Activated CD8-positive, alpha-beta memory T cell treated with anti-CD3 and anti-CD28 coated beads, Interleukin-2, amount 10 ng/mL, durations not matched to agents 7 days and 5 days (primary cell): ENCODE data around the gene CACNA2D4. TPM values are rescaled to one million over a fixed set of nuclear protein-coding genes. Genes with fewer than 3 reads are reported as not detected.

Experiments used
- ATAC-seq: fragments of 150-1000 bp; cut with Tn5 transposase; one replicate; pipeline ENCODE4 v1.10.0; 2021; ENCODE audit warnings: moderate library complexity
- CTCF ChIA-PET: fragments of 350-600 bp; sonication (Branson Sonifier 250); formaldehyde crosslinking; loops from one replicate; lab custom pipeline; 2021; ENCODE audit warnings: antibody characterized with exemption; lab: Charles Lee
- DNase-seq: peaks from one replicate; pipeline ENCODE4 v3.0.0-alpha.2; 2020
- H3K27ac Mint-ChIP-seq: one replicate; pipeline ENCODE4 v1.8.0; 2021; ENCODE audit warnings: mild to moderate bottlenecking, mixed read lengths
- H3K27me3 Mint-ChIP-seq: one replicate; pipeline ENCODE4 v1.8.0; 2021; ENCODE audit warnings: mixed read lengths
- H3K36me3 Mint-ChIP-seq: one replicate; pipeline ENCODE4 v1.8.0; 2021; ENCODE audit warnings: mild to moderate bottlenecking, mixed read lengths
- H3K4me1 Mint-ChIP-seq: one replicate; pipeline ENCODE4 v1.8.0; 2021; ENCODE audit warnings: mixed read lengths
- H3K4me3 Mint-ChIP-seq: one replicate; pipeline ENCODE4 v1.8.0; 2021; ENCODE audit warnings: mild to moderate bottlenecking, moderate library complexity, mixed read lengths
- H3K9me3 Mint-ChIP-seq: one replicate; pipeline ENCODE4 v1.8.0; 2022; ENCODE audit warnings: low read depth, mixed read lengths
- total RNA-seq, 2 experiments: library from RNA; stranded (reverse); gene quantifications; one replicate each; pipeline ENCODE4 v1.2.3, GENCODE V29; 2021

CACNA2D4 gene
- total RNA-seq, 2 experiments from 2014 or later, result 5.9 to 8.2 TPM

GRCh38 chr12:1875608-1876007 is 42.8 kb downstream of the CACNA2D4 start:
- CTCF ChIA-PET, result interaction anchor here (1.9 kb wide), 1 partner anchor 64 kb away, joined by 6 read pairs; no protein-coding TSS in a partner anchor

GRCh38 chr12:1873531-1874510 is 44.6 kb downstream of the CACNA2D4 start:
- ATAC-seq, result no peak
- H3K9me3 Mint-ChIP-seq, result peaks cover 7% of the 10 kb centered on the region
- DNase-seq, result no peak
- CTCF ChIA-PET, result interaction anchor here (1.0 to 1.9 kb wide), 2 partner anchors 19 to 66 kb away, joined by 3 to 6 read pairs; no protein-coding TSS in a partner anchor
- no peak overlapping the region for H3K27ac Mint-ChIP-seq
- no peaks in the 10 kb centered on the region for H3K4me1 Mint-ChIP-seq
- no peaks in the 10 kb centered on the region for H3K36me3 Mint-ChIP-seq
- H3K27me3 Mint-ChIP-seq, result peaks cover 13% of the 10 kb centered on the region
- H3K4me3 Mint-ChIP-seq, result no peak overlapping the region

More at GRCh38 chr12:1875608-1876007, 42.8 kb downstream of the CACNA2D4 start:
- no peaks in the 10 kb centered on the region for H3K36me3 Mint-ChIP-seq
- peaks cover 9% of the 10 kb centered on the region for H3K27me3 Mint-ChIP-seq
- H3K4me3 Mint-ChIP-seq, result no peak overlapping the region
- no peak for DNase-seq
- H3K27ac Mint-ChIP-seq, result no peak overlapping the region
- peaks cover 7% of the 10 kb centered on the region for H3K9me3 Mint-ChIP-seq
- no peaks in the 10 kb centered on the region for H3K4me1 Mint-ChIP-seq
- ATAC-seq, result no peak

DNA sequence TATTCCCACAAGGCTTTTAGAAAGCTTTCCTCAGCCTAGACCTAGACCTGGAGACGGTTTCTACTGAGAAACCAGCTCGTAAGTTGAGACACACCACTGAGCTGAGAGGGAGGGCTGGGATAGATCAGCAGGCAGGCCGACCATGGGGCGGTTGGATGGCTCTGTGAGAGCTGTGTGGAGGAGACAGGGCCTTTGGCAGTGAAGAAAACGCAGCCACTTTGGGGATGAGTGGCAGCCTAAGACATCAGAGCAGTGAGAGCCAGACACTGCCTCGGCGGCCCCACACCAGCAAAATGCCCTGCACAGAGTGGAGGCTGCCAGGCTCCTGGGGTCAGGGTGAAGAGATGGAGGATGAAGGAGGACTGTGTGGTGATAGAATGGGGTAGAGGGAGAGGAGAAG is 46.0 kb downstream of the CACNA2D4 start:
- Mint-ChIP-seq H3K4me1 (no peaks in the 10 kb centered on the region), H3K27me3 (peaks cover 21% of the 10 kb centered on the region), H3K27ac (no peak overlapping the region), H3K9me3 (peaks cover 7% of the 10 kb centered on the region), H3K36me3 (no peaks in the 10 kb centered on the region), H3K4me3 (no peak overlapping the region)
- DNase-seq (no peak), ATAC-seq (no peak)
- CTCF ChIA-PET, result interaction anchor here (1.0 kb wide), 1 partner anchor 18 kb away, joined by 3 read pairs; no protein-coding TSS in a partner anchor

DNA sequence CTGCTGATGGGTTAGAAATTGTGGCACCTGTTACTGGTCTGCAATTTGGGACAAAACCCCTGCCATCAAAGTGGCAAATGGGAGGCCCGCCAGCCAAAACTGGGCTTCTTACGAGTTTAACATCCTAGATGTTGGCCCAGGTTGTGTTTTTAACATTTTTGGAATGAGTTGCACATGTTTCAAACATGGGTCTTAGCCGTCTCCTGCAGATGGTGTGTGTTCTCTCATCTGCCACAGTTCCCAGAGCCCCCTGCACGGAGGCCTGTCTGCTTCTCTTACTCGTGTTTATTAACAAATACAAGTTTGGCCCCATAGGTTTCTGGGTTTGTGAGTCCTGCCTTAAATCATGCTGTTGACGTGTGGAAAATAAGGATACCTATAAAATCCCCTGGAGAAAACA is 46.5 kb downstream of the CACNA2D4 start:
- H3K36me3 Mint-ChIP-seq, result no peaks in the 10 kb centered on the region
- H3K9me3 Mint-ChIP-seq, result peaks cover 7% of the 10 kb centered on the region
- no peaks in the 10 kb centered on the region for H3K4me1 Mint-ChIP-seq
- CTCF ChIA-PET, result no interaction called here
- H3K4me3 Mint-ChIP-seq, result no peak overlapping the region
- ATAC-seq (no peak), DNase-seq (no peak)
- no peak overlapping the region for H3K27ac Mint-ChIP-seq
- peaks cover 23% of the 10 kb centered on the region for H3K27me3 Mint-ChIP-seq

- no peaks in the 10 kb centered on the region for H3K4me1 Mint-ChIP-seq
- no peaks in the 10 kb centered on the region for H3K36me3 Mint-ChIP-seq
- CTCF ChIA-PET, result no interaction called here
- ATAC-seq (no peak), DNase-seq (no peak)
- peaks cover 21% of the 10 kb centered on the region for H3K27me3 Mint-ChIP-seq
- peaks cover 7% of the 10 kb centered on the region for H3K9me3 Mint-ChIP-seq
- no peak overlapping the region for H3K27ac Mint-ChIP-seq
- no peak overlapping the region for H3K4me3 Mint-ChIP-seq
These were observed 47.2 kb downstream of the CACNA2D4 start for GRCh38 chr12:1870998-1871917.

GRCh38 chr12:1870086-1870485 is 48.4 kb downstream of the CACNA2D4 start:
- CTCF ChIA-PET, result no interaction called here
- H3K4me3 Mint-ChIP-seq, result no peak overlapping the region
- no peaks in the 10 kb centered on the region for H3K36me3 Mint-ChIP-seq
- peak; percentile 33 for DNase-seq
- peaks cover 7% of the 10 kb centered on the region for H3K9me3 Mint-ChIP-seq
- H3K27me3 Mint-ChIP-seq, result peaks cover 29% of the 10 kb centered on the region
- ATAC-seq, result no peak
- H3K4me1 Mint-ChIP-seq, result no peaks in the 10 kb centered on the region
- no peak overlapping the region for H3K27ac Mint-ChIP-seq

- Mint-ChIP-seq H3K4me3 (no peak overlapping the region), H3K36me3 (no peaks in the 10 kb centered on the region), H3K27me3 (peaks cover 34% of the 10 kb centered on the region), H3K27ac (no peak overlapping the region), H3K9me3 (peaks cover 7% of the 10 kb centered on the region), H3K4me1 (no peaks in the 10 kb centered on the region)
- DNase-seq (peak; percentile 32), ATAC-seq (no peak)
- CTCF ChIA-PET, result no interaction called here
These were observed 49.3 kb downstream of the CACNA2D4 start for GRCh38 chr12:1869145-1869544.

DNA sequence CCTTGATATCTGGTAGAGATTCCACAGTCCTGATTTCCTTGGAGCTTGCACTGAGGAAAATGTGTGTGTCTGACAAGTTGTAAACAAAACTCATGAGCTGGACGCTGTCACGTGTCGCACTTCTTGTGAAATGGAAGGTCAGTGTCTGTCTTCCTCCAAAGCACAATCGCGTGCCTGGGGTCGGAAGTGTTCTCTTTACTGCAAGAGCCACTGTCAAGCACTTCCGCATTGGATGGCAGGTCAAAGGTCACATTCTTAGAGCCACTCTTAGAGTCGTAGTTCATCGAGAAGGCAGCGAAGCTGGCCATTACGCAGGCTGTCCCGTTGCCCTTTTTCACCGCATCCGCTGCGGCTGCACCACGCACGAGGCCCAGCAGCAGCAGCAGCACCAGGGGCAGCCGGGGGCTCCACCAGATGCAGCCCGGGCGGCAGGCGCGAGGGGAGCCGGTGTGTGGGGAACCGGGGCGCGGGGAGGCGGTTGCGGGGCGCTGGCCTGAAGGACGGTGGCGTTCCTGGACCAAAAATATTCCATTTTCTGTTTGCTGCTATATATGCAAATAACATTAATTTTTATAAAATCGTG is 53.1 kb downstream of the CACNA2D4 start:
- no peak overlapping the region for H3K4me3 Mint-ChIP-seq
- no peaks in the 10 kb centered on the region for H3K9me3 Mint-ChIP-seq
- no peak overlapping the region for H3K27ac Mint-ChIP-seq
- CTCF ChIA-PET, result no interaction called here
- H3K4me1 Mint-ChIP-seq, result no peaks in the 10 kb centered on the region
- no peaks in the 10 kb centered on the region for H3K36me3 Mint-ChIP-seq
- DNase-seq, result no peak
- H3K27me3 Mint-ChIP-seq, result peaks cover 45% of the 10 kb centered on the region
- no peak for ATAC-seq

- CTCF ChIA-PET, result no interaction called here
- ATAC-seq, result no peak
- DNase-seq, result no peak
- Mint-ChIP-seq H3K27me3 (peaks cover 45% of the 10 kb centered on the region), H3K27ac (no peak overlapping the region), H3K36me3 (no peaks in the 10 kb centered on the region), H3K9me3 (no peaks in the 10 kb centered on the region), H3K4me1 (no peaks in the 10 kb centered on the region), H3K4me3 (no peak overlapping the region)
These were observed 53.6 kb downstream of the CACNA2D4 start for GRCh38 chr12:1864867-1865266.

DNA sequence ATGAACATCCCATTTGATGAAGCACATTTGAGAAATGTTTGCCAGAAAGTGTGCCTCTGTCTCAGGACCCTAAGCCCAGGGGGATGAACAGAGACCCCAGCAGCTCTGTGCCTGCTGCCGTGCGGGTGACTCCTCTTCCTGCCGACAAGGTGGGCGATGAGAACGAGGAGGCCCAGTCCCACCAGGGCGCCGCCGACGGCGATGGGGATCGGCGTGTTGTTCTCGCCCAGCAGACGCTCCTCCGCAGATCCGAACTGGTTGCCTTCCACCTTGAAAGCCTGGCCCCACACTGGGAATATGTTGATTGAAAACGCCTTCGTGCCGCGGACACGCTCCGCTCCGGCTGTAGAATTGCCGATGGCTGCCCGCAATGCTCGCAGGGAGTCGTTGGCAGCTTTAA is 54.0 kb downstream of the CACNA2D4 start:
- CTCF ChIA-PET, result no interaction called here

DNA sequence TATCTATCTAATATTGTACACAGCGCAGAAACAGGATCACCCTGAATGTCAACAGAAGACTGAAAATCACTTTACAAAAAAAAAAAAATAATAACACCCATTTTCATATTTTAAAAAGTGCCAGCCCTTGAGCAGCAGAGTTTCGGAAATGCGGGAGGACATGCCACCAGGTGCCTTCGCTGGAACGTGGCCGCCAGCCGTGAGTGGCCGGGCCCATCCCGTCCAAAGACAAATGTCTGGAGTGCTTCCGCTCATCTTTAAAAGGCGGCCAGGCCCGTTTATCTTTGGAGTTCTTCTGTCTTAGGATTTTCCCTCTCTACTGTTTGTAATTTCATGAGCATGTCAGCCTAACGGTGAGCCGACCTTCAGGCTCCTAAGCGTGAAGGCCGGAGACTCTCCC is 54.6 kb downstream of the CACNA2D4 start:
- Mint-ChIP-seq H3K27ac (no peak overlapping the region), H3K36me3 (no peaks in the 10 kb centered on the region), H3K4me3 (no peak overlapping the region), H3K4me1 (no peaks in the 10 kb centered on the region), H3K27me3 (peaks cover 41% of the 10 kb centered on the region), H3K9me3 (no peaks in the 10 kb centered on the region)
- DNase-seq (no peak), ATAC-seq (no peak)
- CTCF ChIA-PET, result no interaction called here

More for the DNA sequence above, 54.0 kb downstream of the CACNA2D4 start:
- Mint-ChIP-seq H3K27ac (no peak overlapping the region), H3K27me3 (peaks cover 41% of the 10 kb centered on the region), H3K4me3 (no peak overlapping the region), H3K4me1 (no peaks in the 10 kb centered on the region), H3K36me3 (no peaks in the 10 kb centered on the region), H3K9me3 (no peaks in the 10 kb centered on the region)
- DNase-seq (no peak), ATAC-seq (no peak)

DNA sequence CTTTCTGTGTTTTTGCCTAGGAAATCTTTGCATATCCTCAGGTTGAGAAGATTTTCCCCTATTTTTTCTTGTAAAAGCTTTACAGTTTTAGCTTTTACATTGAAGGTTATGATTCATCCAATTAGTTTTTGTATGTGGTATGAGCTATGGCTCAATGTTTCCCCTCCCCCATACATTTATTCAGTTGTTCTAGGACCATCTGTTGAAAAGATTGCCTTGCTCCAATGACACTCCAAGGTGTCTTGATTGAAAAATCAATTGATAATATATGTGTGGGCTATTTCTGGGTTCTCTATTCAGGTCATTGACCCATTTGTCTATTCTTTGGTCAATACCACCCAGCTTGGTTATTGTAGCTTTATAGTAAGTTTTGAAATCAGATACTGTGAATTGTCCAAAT is 55.5 kb downstream of the CACNA2D4 start:
- DNase-seq, result no peak
- Mint-ChIP-seq H3K4me3 (no peak overlapping the region), H3K27ac (no peak overlapping the region), H3K9me3 (no peaks in the 10 kb centered on the region), H3K27me3 (peaks cover 36% of the 10 kb centered on the region), H3K4me1 (no peaks in the 10 kb centered on the region), H3K36me3 (no peaks in the 10 kb centered on the region)
- no peak for ATAC-seq
- CTCF ChIA-PET, result no interaction called here

GRCh38 chr12:1859643-1860042 is 58.8 kb downstream of the CACNA2D4 start:
- Mint-ChIP-seq H3K36me3 (no peaks in the 10 kb centered on the region), H3K4me3 (no peak overlapping the region), H3K4me1 (peaks cover 3% of the 10 kb centered on the region), H3K9me3 (no peaks in the 10 kb centered on the region), H3K27me3 (peaks cover 16% of the 10 kb centered on the region), H3K27ac (no peak overlapping the region)
- CTCF ChIA-PET, result no interaction called here
- DNase-seq (no peak), ATAC-seq (no peak)
